Astrocyte (in vitro differentiated cells and primary cell): ENCODE measurements around the gene NTM. TPM values are rescaled to one million over a fixed set of nuclear protein-coding genes. Genes with fewer than 3 reads are reported as not detected.
A peak's percentile ranks its signal among the peaks of the same experiment; 100 is the strongest.

Experiments used
- DNase-seq: peaks from one replicate; pipeline ENCODE4 v3.0.0-alpha.2; 2010; ENCODE audit warnings: low read depth
- FAIRE-seq: peaks from 2 replicates; lab custom pipeline; 2011; peaks lifted over from hg19 to GRCh38; lab: Jason Lieb, UNC
- H2AFZ ChIP-seq: 2 replicates; pipeline ENCODE4 v1.6.0; 2012; ENCODE audit warnings: low read depth, low read length, inconsistent platforms
- H3K27ac ChIP-seq: 2 replicates; pipeline ENCODE4 v1.5.1; 2011; ENCODE audit warnings: low read depth, low read length, inconsistent platforms
- H3K27me3 ChIP-seq: 2 replicates; pipeline ENCODE4 v1.6.0; 2011; ENCODE audit warnings: low read length, inconsistent platforms; ENCODE audit not compliant: insufficient read depth
- H3K36me3 ChIP-seq: 2 replicates; pipeline ENCODE4 v1.5.1; 2011; ENCODE audit warnings: low read length, inconsistent platforms; ENCODE audit not compliant: insufficient read depth
- H3K4me1 ChIP-seq: 2 replicates; pipeline ENCODE4 v1.5.1; 2011; ENCODE audit warnings: low read length, inconsistent platforms; ENCODE audit not compliant: insufficient read depth
- H3K4me2 ChIP-seq: 2 replicates; pipeline ENCODE4 v1.6.0; 2012; ENCODE audit warnings: low read length, inconsistent platforms
- H3K4me3 ChIP-seq: 2 replicates; pipeline ENCODE4 v1.5.1; 2011; ENCODE audit warnings: low read depth, mild to moderate bottlenecking, low read length, inconsistent platforms; ENCODE audit not compliant: insufficient read depth
- H3K79me2 ChIP-seq: 2 replicates; pipeline ENCODE4 v1.6.0; 2012; ENCODE audit warnings: mild to moderate bottlenecking, low read length, inconsistent platforms; ENCODE audit not compliant: insufficient read depth
- H3K9ac ChIP-seq: 2 replicates; pipeline ENCODE4 v1.6.0; 2012; ENCODE audit warnings: mild to moderate bottlenecking, low read length, inconsistent platforms
- H3K9me3 ChIP-seq: 2 replicates; pipeline ENCODE4 v1.5.1; 2012; ENCODE audit warnings: low read depth, mild to moderate bottlenecking, low read length, inconsistent platforms; ENCODE audit not compliant: insufficient read depth
- H4K20me1 ChIP-seq: 2 replicates; pipeline ENCODE4 v1.6.0; 2012; ENCODE audit warnings: low read length, inconsistent platforms; ENCODE audit not compliant: insufficient read depth
- H3K27ac Mint-ChIP-seq: one replicate; pipeline ENCODE4 v1.8.0; 2021; ENCODE audit warnings: mild to moderate bottlenecking, mixed read lengths; ENCODE audit not compliant: unreplicated experiment
- H3K27me3 Mint-ChIP-seq: one replicate; pipeline ENCODE4 v1.8.0; 2021; ENCODE audit warnings: low read depth, mixed read lengths; ENCODE audit not compliant: unreplicated experiment
- H3K36me3 Mint-ChIP-seq: one replicate; pipeline ENCODE4 v1.8.0; 2021; ENCODE audit warnings: low read depth, mixed read lengths; ENCODE audit not compliant: unreplicated experiment
- H3K4me1 Mint-ChIP-seq: one replicate; pipeline ENCODE4 v1.8.0; 2021; ENCODE audit warnings: low read depth, mixed read lengths; ENCODE audit not compliant: unreplicated experiment
- H3K4me3 Mint-ChIP-seq: one replicate; pipeline ENCODE4 v1.8.0; 2021; ENCODE audit warnings: mild to moderate bottlenecking, moderate library complexity, mixed read lengths; ENCODE audit not compliant: unreplicated experiment
- H3K9me3 Mint-ChIP-seq: one replicate; pipeline ENCODE4 v1.8.0; 2021; ENCODE audit warnings: mild to moderate bottlenecking, mixed read lengths; ENCODE audit not compliant: unreplicated experiment
- CTCF ChIP-seq: IDR thresholded peaks from 2 replicates; pipeline ENCODE4 v1.5.1; 2011; ENCODE audit warnings: low read depth, mild to moderate bottlenecking, inconsistent platforms, low read length, moderate library complexity; ENCODE audit not compliant: insufficient read depth
- EZH2 ChIP-seq: IDR thresholded peaks from 2 replicates; pipeline ENCODE4 v1.6.1; 2012; ENCODE audit warnings: mild to moderate bottlenecking, low read length, inconsistent platforms; ENCODE audit not compliant: insufficient read depth
- total RNA-seq: library from RNA; stranded (reverse); gene quantifications from 2 replicates; pipeline ENCODE4 v1.2.1, GENCODE V29; 2021

NTM gene
- total RNA-seq, 1 donor from 2014 or later = 98.2 TPM

DNA sequence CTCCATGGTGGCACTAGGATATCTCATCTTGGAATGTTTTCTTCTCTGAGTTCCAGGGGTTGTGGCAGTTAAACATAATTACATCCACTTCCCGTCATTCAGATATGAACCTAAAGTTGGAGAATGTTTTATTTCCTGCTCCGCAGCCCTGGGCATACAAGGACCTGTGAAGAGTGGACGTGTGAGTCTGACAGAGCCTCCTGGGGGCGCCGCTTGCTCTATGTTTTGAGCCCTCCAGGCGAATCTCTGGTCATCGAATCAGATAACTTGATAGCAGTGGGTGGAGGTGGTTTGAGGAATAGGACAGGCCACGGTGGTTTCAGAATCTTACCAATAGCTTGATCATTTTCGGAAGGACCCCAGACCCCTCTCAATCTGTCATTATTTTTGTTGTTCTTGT lies 174.2 kb downstream of the NTM start:
- Histone ChIP-seq H3K79me2 (no peaks in the 10 kb centered on the region), H2AFZ (no peak overlapping the region), H3K4me1 (peaks cover 6% of the 10 kb centered on the region), H3K4me3 (no peak overlapping the region), H3K9me3 (no peaks in the 10 kb centered on the region), H3K27me3 (peaks cover 5% of the 10 kb centered on the region), H3K9ac (no peak overlapping the region), H3K36me3 (no peaks in the 10 kb centered on the region), H3K27ac (no peak overlapping the region), H4K20me1 (no peaks in the 10 kb centered on the region), H3K4me2 (no peak overlapping the region)
- peaks cover 13% of the 10 kb centered on the region for H3K9me3 Mint-ChIP-seq
- H3K27ac Mint-ChIP-seq = no peak overlapping the region
- no peaks in the 10 kb centered on the region for H3K4me1 Mint-ChIP-seq
- no peak for FAIRE-seq
- TF ChIP-seq CTCF = no peak
- TF ChIP-seq EZH2 = no peak
- no peak for DNase-seq
- H3K27me3 Mint-ChIP-seq = peaks cover 52% of the 10 kb centered on the region
- no peaks in the 10 kb centered on the region for H3K36me3 Mint-ChIP-seq
- no peak overlapping the region for H3K4me3 Mint-ChIP-seq

GRCh38 chr11:131546218-131546895 lies 175.9 kb downstream of the NTM start:
- no peaks in the 10 kb centered on the region for H3K9me3 ChIP-seq
- H3K4me3 ChIP-seq = peak overlapping the region; percentile 35
- Mint-ChIP-seq H3K9me3 (peaks cover 10% of the 10 kb centered on the region), H3K4me1 (no peaks in the 10 kb centered on the region), H3K4me3 (no peak overlapping the region), H3K27ac (no peak overlapping the region), H3K36me3 (no peaks in the 10 kb centered on the region), H3K27me3 (peaks cover 59% of the 10 kb centered on the region)
- H3K9ac ChIP-seq = peak overlapping the region; percentile 18
- FAIRE-seq = no peak
- no peaks in the 10 kb centered on the region for H3K36me3 ChIP-seq
- H3K79me2 ChIP-seq = no peaks in the 10 kb centered on the region
- peak overlapping the region; percentile 72 for H2AFZ ChIP-seq
- H4K20me1 ChIP-seq = no peaks in the 10 kb centered on the region
- H3K27ac ChIP-seq = no peak overlapping the region
- peaks cover 5% of the 10 kb centered on the region for H3K27me3 ChIP-seq
- DNase-seq = no peak
- H3K4me1 ChIP-seq = peaks cover 6% of the 10 kb centered on the region
- peak overlapping the region; percentile 80 for H3K4me2 ChIP-seq
- TF ChIP-seq EZH2 (no peak), CTCF (no peak)

GRCh38 chr11:131549099-131549498 lies 178.7 kb downstream of the NTM start:
- peaks cover 2% of the 10 kb centered on the region for H3K9me3 Mint-ChIP-seq

More at GRCh38 chr11:131549099-131549498, 178.7 kb downstream of the NTM start:
- peaks cover 6% of the 10 kb centered on the region for H3K4me1 ChIP-seq
- Mint-ChIP-seq H3K27ac (no peak overlapping the region), H3K4me1 (no peaks in the 10 kb centered on the region), H3K36me3 (no peaks in the 10 kb centered on the region), H3K27me3 (peaks cover 53% of the 10 kb centered on the region), H3K4me3 (no peak overlapping the region)
- H3K36me3 ChIP-seq = no peaks in the 10 kb centered on the region
- no peak overlapping the region for H3K4me3 ChIP-seq
- H3K9ac ChIP-seq = no peak overlapping the region
- no peaks in the 10 kb centered on the region for H3K79me2 ChIP-seq
- FAIRE-seq (no peak), DNase-seq (no peak)
- no peaks in the 10 kb centered on the region for H3K9me3 ChIP-seq
- no peak overlapping the region for H2AFZ ChIP-seq
- H3K27ac ChIP-seq = no peak overlapping the region
- no peak overlapping the region for H3K4me2 ChIP-seq
- peaks cover 8% of the 10 kb centered on the region for H3K27me3 ChIP-seq
- no peaks in the 10 kb centered on the region for H4K20me1 ChIP-seq
- no peak for TF ChIP-seq CTCF
- TF ChIP-seq EZH2 = no peak
